Measurements from ENCODE around the gene PM20D1.
A peak's percentile ranks its signal among the peaks of the same experiment; 100 is the strongest.
"Not testable (repeated sequence)": the region's sequence is repeated elsewhere in the genome, so short reads cannot be mapped to it uniquely, and the experiment has no call there.

The PM20D1 gene

GRCh38 chr1:205840146-205840923 is 9.6 kb downstream of the PM20D1 start:
- no peak for DNase-seq

GRCh38 chr1:205837382-205837970 is 12.5 kb downstream of the PM20D1 start:
- DNase-seq = no peak

GRCh38 chr1:205834751-205835150 is 15.2 kb downstream of the PM20D1 start:
- DNase-seq = no peak

- no peak for DNase-seq
These were observed 17.6 kb downstream of the PM20D1 start for GRCh38 chr1:205832326-205832751.

GRCh38 chr1:205827623-205828022 is 22.3 kb downstream of the PM20D1 start:
- DNase-seq = no peak

GRCh38 chr1:205826995-205827394 is 22.9 kb downstream of the PM20D1 start:
- no peak for DNase-seq

- no peak for DNase-seq
These were observed 23.7 kb downstream of the PM20D1 start for GRCh38 chr1:205826016-205826806.

- DNase-seq = no peak
These were observed 25.8 kb downstream of the PM20D1 start for GRCh38 chr1:205824180-205824579.

- DNase-seq = not testable (repeated sequence)
These were observed 26.7 kb downstream of the PM20D1 start for GRCh38 chr1:205823260-205823659.

- no peak for DNase-seq
These were observed 27.5 kb downstream of the PM20D1 start for GRCh38 chr1:205822397-205822796.

GRCh38 chr1:205817988-205818387 is 31.9 kb downstream of the PM20D1 start:
- DNase-seq = no peak

GRCh38 chr1:205817364-205817763 is 32.6 kb downstream of the PM20D1 start:
- DNase-seq = no peak

GRCh38 chr1:205813755-205814058 is 36.2 kb downstream of the PM20D1 start:
- DNase-seq = no peak

GRCh38 chr1:205812878-205813754 is 36.8 kb downstream of the PM20D1 start, which contains the start of gene SLC41A1:
Gene SLC41A1, minus strand, starts transcription at chr1:205813198. Its CDS starts 2,757 bp downstream, at chr1:205810441.
- DNase-seq = peak; percentile 93

GRCh38 chr1:205812271-205812877 is 37.6 kb downstream of the PM20D1 start:
- DNase-seq = no peak

GRCh38 chr1:205811660-205812059 is 38.3 kb downstream of the PM20D1 start:
- DNase-seq = no peak

- DNase-seq = peak; percentile 9
These were observed 39.3 kb downstream of the PM20D1 start for GRCh38 chr1:205810448-205811157.

- no peak for DNase-seq
These were observed 40.0 kb downstream of the PM20D1 start for GRCh38 chr1:205809942-205810345.

- DNase-seq = no peak
These were observed 40.5 kb downstream of the PM20D1 start for GRCh38 chr1:205809469-205809868.

GRCh38 chr1:205805082-205805711 is 44.7 kb downstream of the PM20D1 start:
- no peak for DNase-seq

GRCh38 chr1:205804605-205805004 is 45.3 kb downstream of the PM20D1 start:
- no peak for DNase-seq
